ENCODE data around the gene TACC2.
"Not testable (repeated sequence)": the region's sequence is repeated elsewhere in the genome, so short reads cannot be mapped to it uniquely, and the experiment has no call there.

GRCh38 chr10:122075876-122076275 lies 86.9 kb downstream of the TACC2 start:
- TF ChIP-seq CTCF, EZH2 (IDR thresholded peaks at IDR 0.05): not testable (repeated sequence)
